ENCODE measurements around the gene TTC23L. TPM values are rescaled to one million over a fixed set of nuclear protein-coding genes. Genes with fewer than 3 reads are reported as not detected.
"Not testable (repeated sequence)": the region's sequence is repeated elsewhere in the genome, so short reads cannot be mapped to it uniquely, and the experiment has no call there.

The TTC23L gene
- 0.81 TPM in 1 of 2 replicates, not detected in the other for total RNA-seq

DNA sequence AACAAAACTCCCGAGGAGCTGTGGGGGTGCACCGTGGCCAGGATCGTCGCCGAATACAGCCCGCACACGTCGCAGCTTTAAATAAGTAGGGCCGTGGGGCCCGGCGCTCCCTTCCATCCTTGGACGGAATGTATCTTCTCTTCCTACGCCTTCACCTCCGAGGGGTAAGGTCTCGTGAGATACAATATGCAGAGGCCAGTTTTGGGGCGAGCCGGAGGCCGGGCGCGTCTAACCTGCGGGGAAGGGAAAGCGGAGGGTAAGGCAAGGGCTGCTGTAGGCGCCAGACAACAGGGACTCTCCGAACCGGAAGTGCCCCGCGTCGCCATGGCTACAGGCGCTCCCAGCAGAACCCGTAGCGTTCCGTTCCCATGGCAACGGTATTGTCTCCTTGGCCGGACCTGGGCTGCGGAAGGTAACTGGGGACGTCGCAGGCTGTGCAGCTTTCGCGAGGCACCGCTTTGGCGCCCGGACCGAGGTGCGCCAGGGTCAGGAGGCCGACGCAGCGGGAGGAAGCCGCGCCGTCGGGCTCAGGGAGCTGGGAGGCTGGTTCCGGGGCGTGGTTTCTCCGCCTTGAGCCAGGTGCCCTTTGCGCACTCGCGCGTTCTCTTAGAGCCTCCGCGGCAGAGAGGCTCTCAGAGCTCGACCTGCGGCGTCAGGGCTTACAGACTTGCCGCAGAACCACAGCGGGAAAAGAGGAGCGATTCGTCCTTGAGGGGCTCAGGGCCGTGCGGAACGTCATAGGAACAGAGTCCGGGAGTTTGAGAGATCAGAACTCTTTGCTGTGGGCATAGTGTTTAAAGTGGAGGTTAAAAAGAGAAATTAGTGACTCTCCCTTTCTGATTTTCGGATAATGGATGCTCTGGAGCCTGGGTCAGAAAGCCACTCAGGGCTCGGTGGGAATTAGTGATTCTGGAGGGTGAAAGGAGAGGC is at the start of gene TTC23L:
Gene TTC23L, plus strand, starts transcription at position 380 of the 930 bp plus-strand sequence. CDS start 1,508 bp downstream, outside the sequence.
- intact Hi-C loops (cut with micrococcal nuclease): loop anchor here (1.0 to 5.0 kb wide), 12 partner anchors 59 to 1404 kb away; partner anchors contain the start of genes BRIX1, DNAJC21, RAD1 and RAI14

DNA sequence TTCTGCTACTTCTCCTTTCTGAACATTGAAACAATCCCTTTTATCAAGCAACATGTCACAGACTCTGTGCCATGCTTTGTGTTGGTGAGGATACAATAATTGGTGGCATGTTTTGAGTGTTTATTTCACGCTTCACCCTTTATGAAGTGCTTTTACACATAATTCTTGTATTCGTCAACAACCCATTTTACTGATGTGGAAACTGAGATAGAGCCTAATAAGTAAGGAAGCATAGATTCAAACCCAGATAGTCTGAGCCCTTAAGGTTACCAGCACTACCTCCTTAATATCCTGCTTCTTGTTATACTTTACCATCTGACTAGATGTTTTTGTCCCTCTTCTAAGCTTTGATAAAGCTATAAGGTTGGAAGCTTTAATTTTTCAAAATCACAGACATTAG is 49.3 kb upstream of the TTC23L start:
- intact Hi-C loops (cut with micrococcal nuclease): no loop called here

DNA sequence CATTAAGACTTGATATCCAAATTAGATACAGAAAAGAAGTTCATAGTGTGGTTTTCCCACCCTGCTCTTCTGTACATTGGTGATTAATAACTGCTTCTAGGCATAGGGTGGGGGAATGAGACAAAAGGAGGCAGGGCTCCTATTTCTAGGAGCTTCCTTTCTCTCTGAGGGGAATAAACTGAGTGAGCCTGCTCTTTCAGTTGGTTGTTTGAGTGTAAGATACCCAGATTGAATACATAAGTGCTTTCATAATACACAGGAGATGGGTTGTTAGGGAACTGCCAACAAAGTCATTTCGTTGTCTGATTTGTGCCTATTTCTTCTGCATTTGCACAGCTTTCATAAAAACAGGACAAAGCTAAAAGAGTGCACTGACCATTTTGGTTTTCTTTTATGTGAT is 48.9 kb upstream of the TTC23L start:
- intact Hi-C loops (cut with micrococcal nuclease): no loop called here

DNA sequence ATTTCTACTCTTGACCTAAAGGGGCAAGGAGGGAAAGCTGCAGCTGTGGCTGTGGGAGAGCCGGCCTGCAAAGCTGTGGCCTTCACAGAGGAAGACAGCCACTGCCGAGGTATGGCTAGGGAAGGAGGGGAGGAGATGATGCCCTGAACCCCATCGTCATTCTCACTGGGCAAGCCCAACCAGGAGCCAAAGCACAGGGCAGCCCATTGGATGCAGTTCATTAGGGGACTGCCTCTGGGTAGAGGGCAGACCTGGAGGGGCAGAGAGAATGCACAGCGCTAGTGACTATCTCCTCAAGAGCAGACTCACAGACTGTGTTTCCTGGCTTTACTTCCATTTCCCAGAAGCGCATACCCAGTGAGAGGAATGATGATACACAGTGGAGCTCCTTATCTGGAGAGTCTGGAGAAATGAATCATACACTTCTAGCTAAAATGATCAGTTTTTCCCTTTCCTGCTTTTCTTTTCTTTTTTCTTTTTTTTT is 47.2 kb upstream of the TTC23L start:
- intact Hi-C loops (cut with micrococcal nuclease): no loop called here

DNA sequence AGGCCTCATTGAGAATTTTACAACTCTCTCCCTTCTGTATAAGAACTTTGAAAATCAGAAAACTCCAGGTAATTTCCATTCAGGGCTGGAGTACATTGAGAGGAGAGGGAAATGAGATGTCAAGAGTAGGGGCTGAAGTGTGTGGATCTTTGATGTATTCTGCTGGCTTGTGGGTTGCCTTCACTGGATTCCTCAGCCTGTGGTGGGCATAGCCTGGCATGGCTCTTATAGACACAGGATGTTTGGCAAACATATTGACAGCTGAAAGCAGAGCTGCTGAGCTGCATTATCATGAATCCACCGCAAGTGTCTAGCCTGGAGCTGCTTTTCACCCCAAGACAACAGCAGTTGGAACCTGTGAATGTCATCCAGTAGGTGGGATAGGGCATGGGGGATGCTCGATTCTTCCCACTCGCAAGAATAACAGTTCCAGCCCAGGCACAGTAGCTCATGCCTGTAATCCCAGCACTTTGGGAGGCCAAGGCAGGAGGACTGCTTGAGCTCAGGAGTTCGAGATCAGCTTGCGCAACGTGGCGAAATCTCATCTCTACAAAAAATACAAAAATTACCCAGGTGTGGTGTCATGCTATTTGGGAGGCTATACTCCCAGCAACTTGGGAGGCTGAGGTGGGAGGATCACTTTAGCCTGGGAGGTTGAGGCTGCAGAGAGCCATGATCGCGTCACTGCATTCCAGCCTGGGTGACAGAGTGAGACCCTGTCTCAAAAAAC is 36.0 kb upstream of the TTC23L start:
- intact Hi-C loops (cut with micrococcal nuclease): no loop called here

DNA sequence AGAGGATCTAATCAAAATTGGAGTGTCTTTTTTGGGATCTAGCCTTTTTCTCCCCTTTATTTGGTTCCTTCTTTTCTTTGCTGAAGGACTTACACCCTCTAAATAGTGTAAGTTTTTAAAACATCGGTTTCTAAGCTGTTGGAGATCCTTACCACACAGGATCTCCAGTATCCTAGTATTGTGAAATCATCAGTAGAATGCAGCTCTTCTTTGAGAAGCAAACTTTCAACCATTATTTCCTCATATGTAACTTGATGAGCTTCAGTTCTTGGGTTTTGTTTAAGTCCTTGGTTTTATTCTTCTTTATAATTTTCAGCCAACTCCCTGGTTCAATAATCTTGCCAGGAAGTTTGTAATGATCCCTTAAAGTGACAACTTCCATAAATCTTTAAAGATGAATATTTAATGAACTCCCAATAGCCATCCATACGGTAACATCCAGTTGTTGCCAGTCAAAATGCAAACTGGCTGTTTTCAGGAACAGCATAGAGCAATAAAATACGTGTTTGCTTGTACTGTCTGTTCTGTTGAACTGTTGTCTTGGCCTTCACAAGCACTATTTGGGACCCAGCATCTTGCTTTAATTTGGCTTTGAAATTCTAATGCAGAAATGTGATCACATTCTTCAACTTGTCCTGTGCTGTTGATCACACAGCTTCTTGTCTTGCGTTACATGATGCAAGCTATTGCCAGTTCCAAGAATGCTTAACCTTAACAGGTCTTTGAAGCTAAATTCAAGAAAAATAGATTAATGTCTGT is 34.8 kb upstream of the TTC23L start:
- intact Hi-C loops (cut with micrococcal nuclease): no loop called here

- intact Hi-C loops (cut with micrococcal nuclease): no loop called here
Measured at GRCh38 chr5:34804913-34805312, 34.1 kb upstream of the TTC23L start.

DNA sequence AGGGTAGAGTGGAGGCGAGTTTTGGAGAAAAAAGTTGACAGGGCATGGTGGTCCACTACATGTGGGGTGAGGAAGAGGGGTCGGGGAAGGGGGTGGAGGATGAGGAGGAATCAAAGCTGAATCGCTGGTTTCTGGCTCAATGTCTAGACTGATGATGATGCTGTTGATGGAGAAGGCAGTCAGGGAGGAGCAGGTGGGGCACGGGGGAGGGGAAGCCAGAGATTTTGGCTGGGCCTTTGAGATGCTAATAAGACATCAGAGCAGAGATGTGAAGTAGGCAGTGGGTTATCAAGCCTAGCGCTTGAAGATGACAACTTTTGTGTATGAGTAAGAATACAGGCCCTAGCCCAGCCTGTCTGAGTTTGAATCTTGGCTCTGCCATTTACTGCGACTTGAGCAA is 32.4 kb upstream of the TTC23L start:
- intact Hi-C loops (cut with micrococcal nuclease): no loop called here

DNA sequence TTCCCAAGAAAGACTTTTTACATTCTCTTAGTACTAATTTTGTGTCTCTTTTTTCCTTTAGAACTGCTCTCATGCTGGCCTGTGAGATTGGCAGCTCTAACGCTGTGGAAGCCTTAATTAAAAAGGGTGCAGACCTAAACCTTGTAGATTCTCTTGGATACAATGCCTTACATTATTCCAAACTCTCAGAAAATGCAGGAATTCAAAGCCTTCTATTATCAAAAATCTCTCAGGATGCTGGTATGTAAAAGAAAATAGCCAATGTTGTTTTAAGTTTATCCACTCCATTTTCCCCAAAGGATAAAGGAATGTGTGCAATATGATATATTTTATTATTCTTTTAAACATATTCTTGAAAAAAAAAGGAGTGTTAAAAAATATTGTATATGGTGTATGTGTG is 27.3 kb upstream of the TTC23L start:
- intact Hi-C loops (cut with micrococcal nuclease): no loop called here

- intact Hi-C loops (cut with micrococcal nuclease): no loop called here
Measured at GRCh38 chr5:34813509-34813908, 25.5 kb upstream of the TTC23L start.

DNA sequence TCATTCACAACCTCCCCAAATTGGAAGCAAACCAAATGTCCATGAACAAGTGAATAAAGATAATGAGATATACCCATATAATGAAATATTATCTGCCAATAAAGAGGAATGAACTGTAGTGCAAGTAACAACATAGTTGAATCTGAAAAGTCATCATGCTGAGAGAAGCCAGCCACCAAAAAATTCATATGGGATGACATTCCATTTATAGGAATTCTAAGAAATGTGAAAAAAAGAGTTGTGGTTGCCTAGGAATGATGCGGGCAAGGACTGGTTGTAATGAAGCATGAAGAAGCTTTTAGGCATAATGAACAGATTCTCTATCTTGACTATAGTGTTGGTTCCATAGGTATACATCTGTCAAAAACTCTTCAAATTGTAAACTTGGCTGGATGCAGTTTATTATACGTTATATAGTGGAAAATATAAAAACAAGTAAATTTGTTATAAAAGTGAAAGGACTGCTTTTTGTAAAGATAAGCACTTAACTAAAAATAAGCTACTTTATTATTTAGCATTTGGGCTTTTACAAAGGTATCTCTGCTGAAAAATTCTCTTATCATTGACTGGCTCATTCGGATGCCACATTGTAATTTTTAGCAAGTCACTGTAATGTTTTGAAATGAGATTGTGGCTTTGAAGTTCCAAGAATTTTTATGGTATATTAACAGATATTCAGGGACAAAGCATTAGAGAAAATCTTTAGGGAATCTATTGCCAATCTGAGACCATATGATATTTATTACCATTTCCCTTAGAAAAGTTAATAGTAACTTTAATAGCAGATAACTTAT is 21.2 kb upstream of the TTC23L start:
- intact Hi-C loops (cut with micrococcal nuclease): no loop called here

DNA sequence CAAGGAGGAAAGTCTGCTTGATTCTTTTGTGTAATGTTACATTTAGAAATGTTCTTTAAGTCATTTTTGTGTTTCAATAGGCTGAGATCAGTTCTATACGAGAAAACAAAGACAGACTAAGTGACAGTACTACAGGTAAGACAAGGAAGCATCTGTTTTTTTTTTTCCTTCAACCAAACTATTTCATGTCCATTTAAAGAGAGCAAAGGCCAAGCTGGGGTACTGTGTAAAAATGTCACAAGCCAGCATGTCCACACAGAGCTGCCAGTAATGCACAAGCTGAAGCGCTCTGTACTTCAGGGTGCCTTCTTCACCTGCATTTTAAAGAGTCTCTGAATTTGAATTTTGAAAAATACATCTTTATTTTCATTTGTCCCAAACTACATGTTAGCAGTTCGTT is 20.2 kb upstream of the TTC23L start:
- intact Hi-C loops (cut with micrococcal nuclease): no loop called here

- intact Hi-C loops (cut with micrococcal nuclease): no loop called here
Measured at GRCh38 chr5:34820593-34820992, 18.4 kb upstream of the TTC23L start.

DNA sequence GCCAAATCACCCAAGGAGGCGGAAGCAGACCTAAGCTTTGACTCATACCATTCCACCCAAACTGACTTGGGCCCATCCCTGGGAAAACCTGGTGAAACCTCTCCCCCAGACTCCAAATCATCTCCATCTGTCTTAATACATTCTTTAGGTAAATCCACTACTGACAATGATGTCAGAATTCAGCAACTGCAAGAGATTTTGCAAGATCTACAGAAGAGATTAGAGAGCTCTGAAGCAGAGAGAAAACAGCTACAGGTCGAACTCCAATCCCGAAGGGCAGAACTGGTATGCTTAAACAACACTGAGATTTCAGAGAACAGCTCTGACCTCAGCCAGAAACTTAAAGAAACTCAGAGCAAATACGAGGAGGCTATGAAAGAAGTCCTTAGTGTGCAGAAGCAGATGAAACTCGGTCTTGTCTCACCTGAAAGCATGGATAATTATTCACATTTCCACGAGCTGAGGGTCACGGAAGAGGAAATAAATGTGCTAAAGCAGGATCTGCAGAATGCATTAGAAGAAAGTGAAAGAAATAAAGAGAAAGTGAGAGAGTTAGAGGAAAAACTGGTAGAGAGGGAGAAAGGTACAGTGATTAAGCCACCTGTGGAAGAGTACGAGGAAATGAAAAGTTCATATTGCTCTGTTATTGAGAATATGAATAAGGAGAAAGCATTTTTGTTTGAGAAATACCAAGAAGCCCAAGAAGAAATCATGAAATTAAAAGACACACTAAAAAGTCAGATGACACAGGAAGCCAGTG is 15.8 kb upstream of the TTC23L start:
- intact Hi-C loops (cut with micrococcal nuclease): no loop called here

DNA sequence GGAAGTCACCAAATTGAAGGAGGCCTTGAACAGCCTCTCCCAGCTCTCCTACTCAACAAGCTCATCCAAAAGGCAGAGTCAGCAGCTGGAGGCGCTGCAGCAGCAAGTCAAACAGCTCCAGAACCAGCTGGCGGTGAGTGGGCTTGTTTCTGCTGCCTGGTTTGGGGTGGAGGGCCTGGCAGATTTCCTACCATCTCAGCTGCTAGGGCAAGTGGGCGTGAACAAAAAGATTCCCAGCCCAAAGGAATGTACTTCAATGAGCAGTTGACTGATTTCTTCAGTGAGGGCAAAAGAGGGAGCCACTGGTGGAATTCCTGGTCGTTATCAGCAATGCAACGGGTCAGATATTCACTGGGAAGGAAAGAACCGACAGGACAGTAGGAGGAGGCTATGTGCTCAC is 12.6 kb upstream of the TTC23L start:
- intact Hi-C loops (cut with micrococcal nuclease): no loop called here

GRCh38 chr5:34827588-34828506 is 11.1 kb upstream of the TTC23L start:
- intact Hi-C loops (cut with micrococcal nuclease): no loop called here

GRCh38 chr5:34830827-34831226 is 8.1 kb upstream of the TTC23L start:
- intact Hi-C loops (cut with micrococcal nuclease): not testable (repeated sequence)

DNA sequence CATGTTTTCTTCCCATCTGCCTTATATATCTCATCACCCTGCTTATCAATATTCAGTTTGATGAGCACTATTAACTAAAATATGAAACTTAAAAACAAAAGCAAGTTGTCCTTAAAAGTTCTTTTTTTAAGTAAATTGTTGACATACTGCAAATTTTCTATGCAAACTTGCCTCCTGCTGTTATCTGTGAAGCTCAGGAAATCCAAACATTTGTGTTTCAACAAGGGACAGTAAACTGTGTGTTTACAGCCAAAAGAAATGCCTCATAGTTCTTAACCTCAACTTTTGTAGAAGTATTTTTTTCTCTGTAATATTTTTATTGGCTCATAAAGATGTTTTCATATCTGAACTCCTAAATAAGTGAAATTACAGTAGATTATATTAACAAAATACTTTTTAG is 7.7 kb upstream of the TTC23L start:
- intact Hi-C loops (cut with micrococcal nuclease): no loop called here

DNA sequence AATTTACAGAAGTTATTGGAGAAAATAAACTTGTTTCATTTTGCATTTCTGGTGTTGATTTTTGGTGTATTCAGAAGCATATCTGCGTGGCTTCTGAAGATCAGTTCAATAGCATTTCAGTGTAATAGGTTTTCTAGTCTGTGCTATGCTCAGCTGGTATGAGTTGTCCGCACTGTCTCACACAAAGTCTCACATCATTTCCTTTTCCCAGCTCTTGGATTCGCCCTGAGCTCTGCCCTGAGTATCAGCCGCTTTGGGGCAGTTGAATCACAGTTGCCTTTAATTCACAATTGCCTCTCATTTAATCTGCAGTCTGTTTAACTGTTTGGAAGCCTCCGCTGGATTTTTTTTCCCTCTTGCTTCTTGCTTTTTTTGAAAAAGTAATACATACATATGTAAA is 6.4 kb upstream of the TTC23L start:
- intact Hi-C loops (cut with micrococcal nuclease): no loop called here
